ENCODE results near the gene LTA. TPM values are rescaled to one million over a fixed set of nuclear protein-coding genes. Genes with fewer than 3 reads are reported as not detected.

The LTA gene
- total RNA-seq, 1 donor from 2014 or later, result not detected

Other genes starting within 250 kb of the LTA start
- 256 and 1,456 TPM in 2 replicates for gene HLA-B, start 215.1 kb upstream of the LTA start, total RNA-seq
- 40.3 and 57.9 TPM in 2 replicates for gene MICA, start 168.7 kb upstream of the LTA start, total RNA-seq
- gene MICB, start 74.1 kb upstream of the LTA start, total RNA-seq, result 14.5 and 29.3 TPM in 2 replicates
- not detected in 2 replicates for gene MCCD1, start 43.3 kb upstream of the LTA start, total RNA-seq
- 308 and 381 TPM in 2 replicates for gene DDX39B, start 30.3 kb upstream of the LTA start, total RNA-seq
- 0.19 and 0.51 TPM in 2 replicates for gene ATP6V1G2, start 25.7 kb upstream of the LTA start, total RNA-seq
- gene NFKBIL1, start 24.7 kb upstream of the LTA start, total RNA-seq, result 21.0 and 30.8 TPM in 2 replicates
- 0.17 TPM in 1 of 2 replicates, not detected in the other for gene TNF, start 3.3 kb downstream of the LTA start, total RNA-seq
- gene LTB, start 10.1 kb downstream of the LTA start, total RNA-seq, result 3.4 and 30.5 TPM in 2 replicates
- gene LST1, start 14.0 kb downstream of the LTA start, total RNA-seq, result 0.37 TPM in 1 of 2 replicates, not detected in the other
- gene NCR3, start 20.7 kb downstream of the LTA start, total RNA-seq, result not detected in 2 replicates
- not detected in 2 replicates for gene AIF1, start 42.9 kb downstream of the LTA start, total RNA-seq
- 32.2 and 70.8 TPM in 2 replicates for gene PRRC2A, start 48.4 kb downstream of the LTA start, total RNA-seq
- 133 and 309 TPM in 2 replicates for gene BAG6, start 80.4 kb downstream of the LTA start, total RNA-seq
- gene APOM, start 83.6 kb downstream of the LTA start, total RNA-seq, result 0.34 and 0.37 TPM in 2 replicates
- gene C6orf47, start 88.5 kb downstream of the LTA start, total RNA-seq, result 20.6 and 28.6 TPM in 2 replicates
- 11.9 and 12.9 TPM in 2 replicates for gene GPANK1, start 92.7 kb downstream of the LTA start, total RNA-seq
- 111 and 116 TPM in 2 replicates for gene CSNK2B, start 93.8 kb downstream of the LTA start, total RNA-seq
- 1.8 and 3.2 TPM in 2 replicates for gene LY6G5B, start 97.7 kb downstream of the LTA start, total RNA-seq
- gene LY6G5C, start 108.8 kb downstream of the LTA start, total RNA-seq, result 3.6 and 4.5 TPM in 2 replicates
- 60.7 and 66.9 TPM in 2 replicates for gene ABHD16A, start 131.0 kb downstream of the LTA start, total RNA-seq
- not detected in 2 replicates for gene LY6G6F, start 134.6 kb downstream of the LTA start, total RNA-seq
- gene LY6G6D, start 143.1 kb downstream of the LTA start, total RNA-seq, result not detected in 2 replicates
- gene LY6G6C, start 149.5 kb downstream of the LTA start, total RNA-seq, result not detected in 2 replicates
- not detected in 2 replicates for gene MPIG6B, start 151.1 kb downstream of the LTA start, total RNA-seq
- gene DDAH2, start 157.0 kb downstream of the LTA start, total RNA-seq, result 126 and 150 TPM in 2 replicates
- 543 and 615 TPM in 2 replicates for gene CLIC1, start 164.2 kb downstream of the LTA start, total RNA-seq
- 7.1 and 8.5 TPM in 2 replicates for gene MSH5, start 167.7 kb downstream of the LTA start, total RNA-seq
- gene SAPCD1, start 190.4 kb downstream of the LTA start, total RNA-seq, result 1.4 and 2.4 TPM in 2 replicates
- gene VWA7, start 205.0 kb downstream of the LTA start, total RNA-seq, result 0.05 and 0.34 TPM in 2 replicates
- gene VARS1, start 223.5 kb downstream of the LTA start, total RNA-seq, result 39.7 and 116 TPM in 2 replicates
- gene LSM2, start 234.7 kb downstream of the LTA start, total RNA-seq, result 32.0 and 36.9 TPM in 2 replicates
- gene HSPA1L, start 243.0 kb downstream of the LTA start, total RNA-seq, result 0.51 and 0.85 TPM in 2 replicates
- 139 and 155 TPM in 2 replicates for gene HSPA1A, start 243.3 kb downstream of the LTA start, total RNA-seq